SK-N-MC (cell line): Measurements from ENCODE around the gene ELFN1.

Source experiments
- EZH2 ChIP-seq: fragments of 200-600 bp; sonication (generic); IDR thresholded peaks from one replicate; pipeline ENCODE4 v1.6.1; 2017; ENCODE audit warnings: antibody characterized with exemption
- FOXP2 ChIP-seq: optimal IDR thresholded peaks from 2 replicates; pipeline ENCODE3; 2011; ENCODE audit warnings: mild to moderate bottlenecking, moderate library complexity; ENCODE audit not compliant: insufficient read depth; ENCODE audit errors: extremely low read length, control extremely low read depth
- POLR2AphosphoS5 ChIP-seq: IDR thresholded peaks from 2 replicates; pipeline ENCODE4 v1.6.1; 2012; ENCODE audit warnings: mild to moderate bottlenecking, low read depth, low read length, borderline replicate concordance

GRCh38 chr7:1630700-1631336, 39.3 kb upstream of the ELFN1 start:
- no peak for TF ChIP-seq EZH2
- TF ChIP-seq POLR2AphosphoS5, result no peak
- TF ChIP-seq FOXP2, result no peak
